Measurements from ENCODE around the gene NFIB. TPM values are rescaled to one million over a fixed set of nuclear protein-coding genes. Genes with fewer than 3 reads are reported as not detected.

The NFIB gene
- total and polyA plus RNA-seq, 2 of the 8 experiments (the other 6 are each of a cell fraction or from before 2014, with no cell fraction given): 2.6 to 13.1 TPM

DNA sequence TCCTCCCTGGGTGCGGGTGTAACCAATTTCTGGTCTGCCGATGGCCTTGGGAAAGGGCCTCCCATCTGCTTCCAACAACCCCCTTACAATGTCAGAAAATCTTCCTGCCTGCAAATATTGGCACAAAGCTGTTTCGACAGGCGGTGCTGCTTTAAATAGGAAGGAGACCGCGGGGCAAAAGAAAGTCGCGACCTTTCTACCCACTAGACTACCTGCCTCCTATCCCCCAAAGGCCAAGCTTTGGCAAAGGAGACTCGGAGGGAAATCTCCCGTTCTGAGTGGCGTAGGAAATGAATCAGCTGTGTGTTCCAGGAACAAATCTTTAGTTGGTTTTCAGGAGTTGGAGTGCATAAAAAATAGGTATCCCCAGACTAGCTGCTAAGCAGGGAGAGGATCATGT, 36.8 kb upstream of the NFIB start:
- H3K79me2 ChIP-seq (ENCODE audit: control insufficient read depth in 1 of 2, insufficient read depth in 2 of 2, low read length in 2 of 2): no peaks in the 10 kb centered on the region
- no peaks in the 10 kb centered on the region for H3K79me1 ChIP-seq (ENCODE audit: low read depth, low read length)
- H3K27me3 ChIP-seq (replicated peaks in 1 of 4; ENCODE audit: control insufficient read depth in 3 of 4, extremely low read depth in 1 of 4, insufficient read depth in 3 of 4, low read length in 3 of 4): peaks cover 28 to 74% (median 61%) of the 10 kb centered on the region in 4 experiments
- ChIA-PET CTCF (ENCODE audit: partially characterized antibody) (interaction anchor here (0.6 to 4.7 kb wide), 5 partner anchors 44 to 922 kb away, joined by 3 to 31 read pairs (median 3); no protein-coding TSS in a partner anchor), POLR2A (ENCODE audit: partially characterized antibody) (interaction anchor here (1.2 kb wide), 1 partner anchor 35 kb away, joined by 4 read pairs; no protein-coding TSS in a partner anchor)
- TF ChIP-seq SUZ12 (IDR thresholded peaks at IDR 0.05; ENCODE audit: low read length): peak; percentile 29
- no peak for TF ChIP-seq SIRT6 (IDR thresholded peaks at IDR 0.05; ENCODE audit: low read length)
- TF ChIP-seq EZH2 (IDR thresholded peaks at IDR 0.05; ENCODE audit: low read depth, low read length, severe bottlenecking): peak; percentile 54
- H4K91ac ChIP-seq (replicated peaks; ENCODE audit: insufficient read length, low read length): no peak overlapping the region
- H2BK20ac ChIP-seq (ENCODE audit: low read length): no peak overlapping the region
- H2BK5ac ChIP-seq (ENCODE audit: low read depth, low read length): no peak overlapping the region
- H2AFZ ChIP-seq (ENCODE audit: low read length): no peak overlapping the region
- no peak overlapping the region for H3K4ac ChIP-seq (replicated peaks; ENCODE audit: insufficient read length, low read depth, low read length)
- H3K18ac ChIP-seq (ENCODE audit: extremely low read depth, low read length): no peak overlapping the region
- FAIRE-seq (no peak), DNase-seq (ENCODE audit: low read depth in 1 of 2, low spot score in 2 of 2) (no peak)
- H3K36me3 ChIP-seq (ENCODE audit: control insufficient read depth in 2 of 4, insufficient read depth in 4 of 4, low read length in 3 of 4): no peaks in the 10 kb centered on the region
- H4K8ac ChIP-seq (ENCODE audit: extremely low read depth, insufficient read depth, low read length): no peak overlapping the region
- no peak overlapping the region for H2BK15ac ChIP-seq (ENCODE audit: low read length)
- H3K9me3 ChIP-seq (ENCODE audit: insufficient read depth in 2 of 2, low read depth in 1 of 2, low read length in 1 of 2): no peaks in the 10 kb centered on the region
- no peak overlapping the region for H2AK5ac ChIP-seq (ENCODE audit: low read depth, low read length)
- no peak overlapping the region for H2BK120ac ChIP-seq (replicated peaks; ENCODE audit: low read depth, low read length)
- no peak overlapping the region for H3K23ac ChIP-seq (ENCODE audit: insufficient read length)
- H3K14ac ChIP-seq (ENCODE audit: insufficient read length): no peak overlapping the region
- H4K20me1 ChIP-seq (replicated peaks in 1 of 2; ENCODE audit: control insufficient read depth in 1 of 2, insufficient read depth in 2 of 2, low read length in 2 of 2): peaks cover 0 to 2% of the 10 kb centered on the region in 2 experiments
- peak overlapping the region in 1 of 4 experiments; percentile 67; a peak in 2 of 8 replicates for H3K4me3 ChIP-seq (ENCODE audit: extremely low read depth in 1 of 4, insufficient read depth in 2 of 4, low read depth in 3 of 4, low read length in 4 of 4)
- no peak overlapping the region for H3K9ac ChIP-seq (replicated peaks in 1 of 4; ENCODE audit: extremely low read depth in 1 of 4, low read depth in 3 of 4, low read length in 3 of 4)
- H4K5ac ChIP-seq (ENCODE audit: insufficient read length, low read depth, low read length): no peak overlapping the region
- H3K27ac ChIP-seq (ENCODE audit: low read depth, low read length): no peak overlapping the region
- no peak overlapping the region for H2BK12ac ChIP-seq (ENCODE audit: low read depth, low read length)
- peaks cover 7 to 20% (median 13%) of the 10 kb centered on the region in 4 experiments for H3K4me1 ChIP-seq (replicated peaks in 1 of 4; ENCODE audit: control insufficient read depth in 3 of 4, insufficient read depth in 4 of 4, low read length in 3 of 4)
- no peak overlapping the region for H3K56ac ChIP-seq (replicated peaks; ENCODE audit: insufficient read length, low read depth, low read length)
- H3K4me2 ChIP-seq (ENCODE audit: insufficient read depth in 1 of 2, low read depth in 2 of 2, low read length in 2 of 2): peak overlapping the region; percentile 93 to 95
- whole genome bisulfite sequencing, 2 experiments (ENCODE audit: extremely low coverage in 1 of 2, insufficient coverage in 1 of 2, insufficient read length in 1 of 2, insufficient replicate concordance in 2 of 2, low coverage in 1 of 2, low lambda C conversion rate in 2 of 2, missing lambda C conversion rate in 1 of 2): 23% methylated on average over 11 of the region's 11 CpGs; no CpG with 5 or more reads in 1 of the 2 experiments
- peaks cover 32% of the 10 kb centered on the region for H3K23me2 ChIP-seq (ENCODE audit: low read depth, low read length)
